Spleen (tissue), 11 donors: ENCODE data around the gene MLXIPL. TPM values are rescaled to one million over a fixed set of nuclear protein-coding genes. Genes with fewer than 3 reads are reported as not detected.
"Not testable (repeated sequence)": the region's sequence is repeated elsewhere in the genome, so short reads cannot be mapped to it uniquely, and the experiment has no call there.

Experiments
- DNase-seq: peaks from one replicate; pipeline ENCODE4 v3.0.0-alpha.2; 2020
- H3K27ac ChIP-seq, 8 donors: fragments of 200-600 bp; sonication (generic) in 7 of 8; 1 replicate in 4 of 8; 2 replicates in 4 of 8; pipeline versions ENCODE4 v1.5.0 to v1.8.0; 2016 to 2021; ENCODE audit warnings: inconsistent platforms in 4 of 8, mild to moderate bottlenecking in 4 of 8, moderate library complexity in 1 of 8
- H3K27me3 ChIP-seq, 7 donors: fragments of 200-600 bp; sonication (generic) in 6 of 7; replicated peaks in 1 of 7; 1 replicate in 4 of 7; 2 replicates in 3 of 7; pipeline versions ENCODE4 v1.5.0 to v1.8.0; 2016 to 2021; ENCODE audit warnings: inconsistent platforms in 3 of 7, mild to moderate bottlenecking in 1 of 7
- H3K36me3 ChIP-seq, 6 donors: fragments of 200-600 bp; sonication (generic) in 5 of 6; 1 replicate in 4 of 6; 2 replicates in 2 of 6; pipeline versions ENCODE4 v1.5.0 to v1.8.0; 2016 to 2021; ENCODE audit warnings: inconsistent platforms in 2 of 6
- H3K4me1 ChIP-seq, 6 donors: fragments of 200-600 bp; sonication (generic) in 5 of 6; 1 replicate in 3 of 6; 2 replicates in 3 of 6; pipeline versions ENCODE4 v1.5.0 to v1.8.0; 2016 to 2021; ENCODE audit warnings: inconsistent platforms in 3 of 6
- H3K4me3 ChIP-seq, 8 donors: fragments of 200-600 bp; sonication (generic) in 7 of 8; 1 replicate in 4 of 8; 2 replicates in 4 of 8; pipeline versions ENCODE4 v1.5.0 to v1.8.0; 2016 to 2021; ENCODE audit warnings: inconsistent platforms in 4 of 8, mild to moderate bottlenecking in 4 of 8, moderate library complexity in 2 of 8
- H3K9me3 ChIP-seq, 8 donors: fragments of 200-600 bp; sonication (generic) in 7 of 8; 1 replicate in 4 of 8; 2 replicates in 4 of 8; pipeline versions ENCODE4 v1.5.0 to v1.8.0; 2016 to 2021; ENCODE audit warnings: inconsistent platforms in 4 of 8
- POLR2A ChIP-seq, 3 donors: fragments of 450-650 bp; IDR thresholded peaks; one replicate each; pipeline ENCODE4 v1.5.1; 2017; ENCODE audit warnings: antibody characterized with exemption in 3 of 3, mild to moderate bottlenecking in 1 of 3
- POLR2AphosphoS5 ChIP-seq, 3 donors: sonication (generic); formaldehyde crosslinking; IDR thresholded peaks; one replicate each; pipeline ENCODE4 v1.5.1; 2017; ENCODE audit warnings: antibody characterized with exemption in 3 of 3
- WGBS, 5 donors: extraction: QIAGEN DNeasy Blood & Tissue Kit in 3 of 5; methylation state at CpG; one replicate each; pipeline versions ENCODE4 v1.1.5 to v1.1.7; 2013 to 2018; 5-methylcytosine and 5-hydroxymethylcytosine counted together
- intact Hi-C: fragments of 100-400 bp; cut with DNase I; formaldehyde crosslinking; loops from one replicate; pipeline ENCODE4 v1.15.0; 2023; ENCODE audit warnings: low total_unique reads
- polyA plus RNA-seq, 3 donors: library from polyadenylated mRNA; stranded (reverse); fragments of 200-250 nt; gene quantifications; one replicate each; pipeline ENCODE4 v1.2.1, GENCODE V29; 2013
- total RNA-seq, 7 donors: library from RNA; depleted of rRNA in 3 of 7; stranded (reverse); fragments of >200 nt in 3 of 7; fragmentation: NEBNext Ultra II Directional in 4 of 7; extraction: Animal tissue kit (Norgen Biotek cat#: 25700) in 4 of 7; gene quantifications; one replicate each; pipeline versions ENCODE4 v1.1.0 to v1.2.1, GENCODE V29; 2016 to 2021
- TF ChIP-seq, protein P1 (sequence below), 11 experiments: fragments of 200-600 bp in 7 of 11; fragments of 450-650 bp in 4 of 11; sonication (generic) in 4 of 11; IDR thresholded peaks in 8 of 11; conservative IDR thresholded peaks in 3 of 11; 1 replicate in 7 of 11; 2 replicates in 4 of 11; pipeline versions ENCODE4 v1.4.0 to v1.8.0; 2016 to 2021; ENCODE audit warnings: antibody characterized with exemption in 11 of 11, inconsistent platforms in 4 of 11, mild to moderate bottlenecking in 1 of 11
- donor health status: healthy with polysubstance abuse.
- donor health status: DM: no; HTN: no; CAD: no; lungs with moderate emphysema.
- donor health status: DM: no; HTN: no; CAD: no.
- donor health status: Bipolar disorder and iron deficiency.
- donor health status: healthy.
- donor health status: DM: no; HTN: no; CAD: no.
- donor health status: DM: yes; HTN: yes; CAD: no.

Gene MLXIPL
- total and polyA plus RNA-seq, 10 donors, result 0.09 to 0.23 (median 0.16) TPM; not detected in 6

GRCh38 chr7:73611017-73611555 lies 13.2 kb downstream of the MLXIPL start:
- no peaks in the 10 kb centered on the region for H3K9me3 ChIP-seq
- H3K4me3 ChIP-seq, result no peak overlapping the region
- intact Hi-C loops, result no loop called here
- 64 to 76% (median 66%) methylated on average over 11 of the region's 11 CpGs for WGBS, 5 donors
- peaks cover 0 to 11% (median 8%) of the 10 kb centered on the region in 6 donors for H3K4me1 ChIP-seq
- no peak overlapping the region for H3K27ac ChIP-seq
- peaks cover 0 to 82% (median 29%) of the 10 kb centered on the region in 7 donors for H3K27me3 ChIP-seq
- no peaks in the 10 kb centered on the region for H3K36me3 ChIP-seq
- no peak for TF ChIP-seq POLR2A (IDR thresholded peaks at IDR 0.05)
- TF ChIP-seq, protein P1, sequence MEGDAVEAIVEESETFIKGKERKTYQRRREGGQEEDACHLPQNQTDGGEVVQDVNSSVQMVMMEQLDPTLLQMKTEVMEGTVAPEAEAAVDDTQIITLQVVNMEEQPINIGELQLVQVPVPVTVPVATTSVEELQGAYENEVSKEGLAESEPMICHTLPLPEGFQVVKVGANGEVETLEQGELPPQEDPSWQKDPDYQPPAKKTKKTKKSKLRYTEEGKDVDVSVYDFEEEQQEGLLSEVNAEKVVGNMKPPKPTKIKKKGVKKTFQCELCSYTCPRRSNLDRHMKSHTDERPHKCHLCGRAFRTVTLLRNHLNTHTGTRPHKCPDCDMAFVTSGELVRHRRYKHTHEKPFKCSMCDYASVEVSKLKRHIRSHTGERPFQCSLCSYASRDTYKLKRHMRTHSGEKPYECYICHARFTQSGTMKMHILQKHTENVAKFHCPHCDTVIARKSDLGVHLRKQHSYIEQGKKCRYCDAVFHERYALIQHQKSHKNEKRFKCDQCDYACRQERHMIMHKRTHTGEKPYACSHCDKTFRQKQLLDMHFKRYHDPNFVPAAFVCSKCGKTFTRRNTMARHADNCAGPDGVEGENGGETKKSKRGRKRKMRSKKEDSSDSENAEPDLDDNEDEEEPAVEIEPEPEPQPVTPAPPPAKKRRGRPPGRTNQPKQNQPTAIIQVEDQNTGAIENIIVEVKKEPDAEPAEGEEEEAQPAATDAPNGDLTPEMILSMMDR (IDR thresholded peaks at IDR 0.05 in 8 of 11, conservative IDR thresholded peaks at IDR 0.05 in 3 of 11), result no peak
- TF ChIP-seq POLR2AphosphoS5 (IDR thresholded peaks at IDR 0.05), result no peak
- no peak for DNase-seq

DNA sequence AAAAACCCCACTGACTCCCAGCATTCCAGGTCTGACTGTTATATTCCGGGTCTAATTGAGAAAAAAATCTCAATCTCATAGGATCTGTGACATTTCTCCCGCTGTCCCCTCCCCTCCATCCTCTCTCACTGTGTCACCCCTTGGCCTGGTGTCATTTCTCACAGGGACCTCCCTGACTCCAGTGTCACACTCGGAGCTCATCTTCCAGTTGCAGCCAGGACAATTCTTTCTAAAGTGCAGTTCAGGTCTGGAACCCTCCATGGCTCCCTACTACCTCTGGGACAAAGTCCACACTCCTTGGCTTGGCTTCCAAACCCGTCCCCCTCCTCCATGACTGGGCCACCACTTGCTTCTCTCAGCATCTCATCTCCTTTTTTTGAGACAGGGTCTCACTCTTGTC lies 14.2 kb downstream of the MLXIPL start:
- intact Hi-C loops, result no loop called here
- no peak overlapping the region for H3K4me3 ChIP-seq
- TF ChIP-seq POLR2A (IDR thresholded peaks at IDR 0.05) (no peak), POLR2AphosphoS5 (IDR thresholded peaks at IDR 0.05) (no peak)
- TF ChIP-seq, protein P1 (IDR thresholded peaks at IDR 0.05 in 8 of 11, conservative IDR thresholded peaks at IDR 0.05 in 3 of 11), result no peak
- DNase-seq, result no peak
- 66 to 81% (median 79%) methylated on average over 4 of the region's 4 CpGs for WGBS, 5 donors
- no peaks in the 10 kb centered on the region for H3K36me3 ChIP-seq
- no peaks in the 10 kb centered on the region for H3K9me3 ChIP-seq
- peaks cover 0 to 11% (median 8%) of the 10 kb centered on the region in 6 donors for H3K4me1 ChIP-seq
- H3K27ac ChIP-seq, result no peak overlapping the region
- peaks cover 0 to 83% (median 31%) of the 10 kb centered on the region in 7 donors for H3K27me3 ChIP-seq

- DNase-seq, H3K36me3 ChIP-seq, H3K27ac ChIP-seq, H3K4me3 ChIP-seq, H3K9me3 ChIP-seq: not testable (repeated sequence)
- intact Hi-C loops, result loop anchor here (2.0 to 10.0 kb wide), 2 partner anchors 121 to 247 kb away; no protein-coding TSS in a partner anchor
- 41 to 56% (median 56%) methylated on average over 4 to 5 of the region's 5 CpGs for WGBS, 5 donors
- peaks cover 0 to 73% (median 20%) of the 10 kb centered on the region in 7 donors for H3K27me3 ChIP-seq
- H3K4me1 ChIP-seq, result peaks cover 0 to 11% (median 8%) of the 10 kb centered on the region in 6 donors
Measured at GRCh38 chr7:73607692-73607983, 16.7 kb downstream of the MLXIPL start.

DNA sequence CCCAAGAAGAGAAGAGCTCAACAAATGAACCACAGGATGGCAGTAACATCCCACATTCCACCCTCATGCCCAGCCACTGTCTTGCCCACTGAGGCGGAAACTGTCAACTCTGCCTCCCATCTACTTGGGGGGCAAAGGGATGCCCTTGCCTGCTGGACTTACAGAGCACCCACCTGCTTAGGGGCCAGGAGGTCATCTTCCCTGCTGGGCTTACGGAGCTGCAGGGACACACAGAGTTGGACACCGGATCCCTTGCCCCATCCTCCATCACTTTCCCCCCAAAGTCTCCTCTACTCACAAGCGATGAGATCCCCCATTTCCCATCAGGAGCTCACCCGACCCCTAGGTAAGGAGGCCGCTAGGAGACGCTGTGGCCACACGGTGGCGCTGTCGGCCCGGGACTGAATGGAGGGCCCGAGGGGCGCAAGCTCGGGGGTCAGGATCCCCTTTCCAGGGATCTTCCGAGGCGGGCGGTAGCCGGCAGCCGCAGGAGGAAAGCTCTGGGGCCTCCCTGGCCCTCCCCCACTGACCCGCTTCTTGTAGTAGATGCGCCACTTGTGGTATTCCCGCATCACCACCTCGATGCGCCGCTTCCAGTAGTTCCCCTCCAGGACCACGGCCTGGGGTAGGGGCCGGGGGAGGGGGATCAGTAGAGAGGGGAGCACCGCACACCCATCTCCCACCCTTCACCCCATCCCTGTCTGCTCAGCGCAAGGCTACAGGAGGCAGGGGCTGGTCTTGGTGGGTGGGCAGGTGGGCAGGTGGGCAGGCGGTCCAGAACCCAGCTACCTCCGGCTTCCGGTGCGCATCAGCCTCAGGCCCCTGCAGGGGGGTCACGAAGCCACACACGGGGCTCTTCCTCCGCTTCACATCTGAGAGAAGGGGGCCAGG lies 17.3 kb downstream of the MLXIPL start:
- intact Hi-C loops, result loop anchor here (2.0 to 10.0 kb wide), 2 partner anchors 122 to 248 kb away; no protein-coding TSS in a partner anchor
- H3K4me1 ChIP-seq, result peaks cover 0 to 11% (median 8%) of the 10 kb centered on the region in 6 donors
- H3K27ac ChIP-seq, result no peak overlapping the region
- peak; percentile 91 for DNase-seq
- TF ChIP-seq POLR2A (IDR thresholded peaks at IDR 0.05) (no peak), POLR2AphosphoS5 (IDR thresholded peaks at IDR 0.05) (peak in 2 of 3 donors; percentile 27)
- TF ChIP-seq, protein P1 (IDR thresholded peaks at IDR 0.05 in 8 of 11, conservative IDR thresholded peaks at IDR 0.05 in 3 of 11), result peak; percentile 77 to 94 (median 90)
- peak overlapping the region in 1 of 8 donors; percentile 31 for H3K4me3 ChIP-seq
- H3K36me3 ChIP-seq, result no peaks in the 10 kb centered on the region
- H3K9me3 ChIP-seq, result no peaks in the 10 kb centered on the region
- peaks cover 0 to 72% (median 20%) of the 10 kb centered on the region in 7 donors for H3K27me3 ChIP-seq
- WGBS, 5 donors, result 6 to 14% (median 10%) methylated on average over 24 to 36 of the region's 36 CpGs
